Fibroblast of lung (primary cell): ENCODE results near the gene SLC24A4. TPM values are rescaled to one million over a fixed set of nuclear protein-coding genes. Genes with fewer than 3 reads are reported as not detected.

ENCODE experiments used
- DNase-seq, 2 donors: peaks; one replicate each; pipeline versions ENCODE4 v3.0.0 to v3.0.0-alpha.2; 2010; ENCODE audit warnings: low read depth in 2 of 2
- H2AFZ ChIP-seq: 2 replicates; pipeline ENCODE4 v1.5.1; 2012; ENCODE audit warnings: low read length, control low read depth, inconsistent platforms
- H3K27ac ChIP-seq: 2 replicates; pipeline ENCODE4 v1.5.1; 2011; ENCODE audit warnings: low read length, control low read depth; ENCODE audit not compliant: insufficient read depth
- H3K27me3 ChIP-seq: 2 replicates; pipeline ENCODE4 v1.5.1; 2011; ENCODE audit warnings: mild to moderate bottlenecking, low read length; ENCODE audit not compliant: control insufficient read depth, insufficient read depth
- H3K36me3 ChIP-seq: 2 replicates; pipeline ENCODE4 v1.5.1; 2011; ENCODE audit warnings: low read length; ENCODE audit not compliant: control insufficient read depth, insufficient read depth
- H3K4me1 ChIP-seq: 2 replicates; pipeline ENCODE4 v1.5.1; 2011; ENCODE audit warnings: low read length; ENCODE audit not compliant: control insufficient read depth, insufficient read depth; ENCODE audit errors: extremely low read depth
- H3K4me2 ChIP-seq: 2 replicates; pipeline ENCODE4 v1.5.1; 2011; ENCODE audit warnings: low read length, control low read depth; ENCODE audit not compliant: insufficient read depth; ENCODE audit errors: extremely low read depth
- H3K4me3 ChIP-seq, 4 experiments: fragments of 200-600 bp in 1 of 4; sonication (generic) in 1 of 4; replicated peaks in 1 of 4; 2 replicates each; pipeline ENCODE4 v1.5.1; 2011 to 2016; ENCODE audit warnings: low read length in 4 of 4, low read depth in 3 of 4, mild to moderate bottlenecking in 3 of 4, control low read depth in 2 of 4, inconsistent platforms in 1 of 4, mixed read lengths in 1 of 4; ENCODE audit not compliant: insufficient read depth in 1 of 4; ENCODE audit errors: control extremely low read depth in 1 of 4
- H3K79me2 ChIP-seq: 2 replicates; pipeline ENCODE4 v1.5.1; 2012; ENCODE audit warnings: mild to moderate bottlenecking, low read length, inconsistent platforms; ENCODE audit not compliant: control insufficient read depth, insufficient read depth
- H3K9ac ChIP-seq: 2 replicates; pipeline ENCODE4 v1.5.1; 2011; ENCODE audit warnings: mild to moderate bottlenecking, low read length, control low read depth; ENCODE audit not compliant: insufficient read depth
- H3K9me3 ChIP-seq: 2 replicates; pipeline ENCODE4 v1.5.1; 2012; ENCODE audit warnings: low read depth, low read length; ENCODE audit not compliant: control insufficient read depth, insufficient read depth
- H4K20me1 ChIP-seq: 2 replicates; pipeline ENCODE4 v1.5.1; 2011; ENCODE audit warnings: low read length; ENCODE audit not compliant: control insufficient read depth, insufficient read depth; ENCODE audit errors: extremely low read depth
- CTCF ChIP-seq, 2 donors: IDR thresholded peaks in 1 of 2; conservative IDR thresholded peaks in 1 of 2; 1 replicate in 1 of 2; 2 replicates in 1 of 2; pipeline ENCODE4 v1.5.1; 2011 to 2012; ENCODE audit warnings: low read length in 2 of 2, control low read depth in 1 of 2, inconsistent platforms in 1 of 2, low read depth in 1 of 2, mild to moderate bottlenecking in 1 of 2
- EZH2 ChIP-seq: IDR thresholded peaks from 2 replicates; pipeline ENCODE4 v1.5.1; 2012; ENCODE audit warnings: low read length, control low read depth, mild to moderate bottlenecking; ENCODE audit errors: missing control alignments
- polyA plus RNA-seq, 2 donors: library from polyadenylated mRNA; depleted of rRNA in 1 of 2; stranded (reverse) in 1 of 2; unstranded in 1 of 2; fragments of >200 nt; gene quantifications; 2 replicates each; pipeline ENCODE4 v1.2.1, GENCODE V29; 2011 to 2012; ENCODE audit warnings: missing spikeins in 1 of 2
- total RNA-seq: library from RNA; depleted of rRNA; stranded (reverse); fragments of >200 nt; gene quantifications from 2 replicates; pipeline ENCODE4 v1.2.1, GENCODE V29; 2014

The SLC24A4 gene
- total and polyA plus RNA-seq, 2 donors (not counting 1 experiment from before 2014, with no cell fraction given), result 0.03 TPM; not detected in 1

GRCh38 chr14:92309968-92310530 is 12.9 kb upstream of the SLC24A4 start:
- no peak overlapping the region for H2AFZ ChIP-seq
- H4K20me1 ChIP-seq, result no peaks in the 10 kb centered on the region
- no peak overlapping the region for H3K4me3 ChIP-seq
- H3K4me1 ChIP-seq, result no peaks in the 10 kb centered on the region
- H3K27ac ChIP-seq, result no peak overlapping the region
- DNase-seq, result no peak
- H3K4me2 ChIP-seq, result no peak overlapping the region
- no peaks in the 10 kb centered on the region for H3K79me2 ChIP-seq
- no peaks in the 10 kb centered on the region for H3K27me3 ChIP-seq
- no peaks in the 10 kb centered on the region for H3K36me3 ChIP-seq
- no peaks in the 10 kb centered on the region for H3K9me3 ChIP-seq
- TF ChIP-seq CTCF (conservative IDR thresholded peaks at IDR 0.05 in 1 of 2, IDR thresholded peaks at IDR 0.05 in 1 of 2; ENCODE audit: low read depth in 1 of 2, low read length in 2 of 2), result no peak
- TF ChIP-seq EZH2, result no peak
- H3K9ac ChIP-seq, result no peak overlapping the region

GRCh38 chr14:92310776-92311375 is 12.1 kb upstream of the SLC24A4 start:
- no peak overlapping the region for H3K4me3 ChIP-seq
- H3K36me3 ChIP-seq, result no peaks in the 10 kb centered on the region
- H3K4me1 ChIP-seq, result no peaks in the 10 kb centered on the region
- no peak overlapping the region for H3K27ac ChIP-seq
- H2AFZ ChIP-seq, result no peak overlapping the region
- H3K4me2 ChIP-seq, result no peak overlapping the region
- H3K9me3 ChIP-seq, result no peaks in the 10 kb centered on the region
- H4K20me1 ChIP-seq, result no peaks in the 10 kb centered on the region
- no peaks in the 10 kb centered on the region for H3K27me3 ChIP-seq
- TF ChIP-seq CTCF (conservative IDR thresholded peaks at IDR 0.05 in 1 of 2, IDR thresholded peaks at IDR 0.05 in 1 of 2; ENCODE audit: low read depth in 1 of 2, low read length in 2 of 2) (no peak), EZH2 (no peak)
- no peak overlapping the region for H3K9ac ChIP-seq
- H3K79me2 ChIP-seq, result no peaks in the 10 kb centered on the region
- peak in 1 of 2 donors; percentile 56 for DNase-seq

DNA sequence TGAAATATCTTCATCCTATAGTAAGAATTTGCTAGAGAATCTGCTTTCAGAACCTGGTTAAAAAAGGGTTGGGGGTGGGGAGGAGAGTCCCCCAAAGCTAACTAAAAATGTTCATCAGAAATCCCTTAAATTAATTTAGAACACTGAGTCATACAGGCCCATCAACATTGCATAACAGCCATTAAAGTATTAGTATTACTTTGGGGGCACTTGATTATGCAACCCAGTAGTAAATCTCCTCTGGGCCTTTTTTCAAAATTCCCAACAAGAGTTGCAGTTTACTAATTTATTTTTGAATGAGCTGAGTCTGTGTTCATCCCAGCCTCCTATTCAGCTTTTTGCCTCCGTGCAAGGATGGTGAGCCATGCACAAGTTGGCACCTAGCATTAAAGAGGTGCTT is 8.8 kb upstream of the SLC24A4 start:
- Histone ChIP-seq H3K27me3 (no peaks in the 10 kb centered on the region), H3K4me3 (no peak overlapping the region), H2AFZ (no peak overlapping the region), H3K9ac (no peak overlapping the region), H3K36me3 (no peaks in the 10 kb centered on the region), H3K4me2 (no peak overlapping the region), H3K4me1 (peaks cover 2% of the 10 kb centered on the region), H3K27ac (no peak overlapping the region), H3K79me2 (no peaks in the 10 kb centered on the region), H4K20me1 (no peaks in the 10 kb centered on the region), H3K9me3 (no peaks in the 10 kb centered on the region)
- peak in 1 of 2 donors; percentile 6 for DNase-seq
- TF ChIP-seq EZH2 (no peak), CTCF (conservative IDR thresholded peaks at IDR 0.05 in 1 of 2, IDR thresholded peaks at IDR 0.05 in 1 of 2; ENCODE audit: low read depth in 1 of 2, low read length in 2 of 2) (no peak)
